Measurements from ENCODE around the gene ZNRD2.
A peak's percentile ranks its signal among the peaks of the same experiment; 100 is the strongest.

Gene ZNRD2

GRCh38 chr11:65538232-65538914 lies 31.9 kb upstream of the ZNRD2 start:
- no peak for DNase-seq

GRCh38 chr11:65538915-65539743 lies 31.1 kb upstream of the ZNRD2 start:
- no peak for DNase-seq

- peak in 2 of 5 experiments; percentile 37 to 73 for DNase-seq
Measured at GRCh38 chr11:65539744-65540289, 30.5 kb upstream of the ZNRD2 start.

- peak; percentile 79 to 88 (median 84) for DNase-seq
Measured at GRCh38 chr11:65540290-65541092, 29.8 kb upstream of the ZNRD2 start.

- DNase-seq, result no peak
Measured at GRCh38 chr11:65541093-65541982, 28.9 kb upstream of the ZNRD2 start.

GRCh38 chr11:65542738-65543390 lies 27.4 kb upstream of the ZNRD2 start:
- no peak for DNase-seq

GRCh38 chr11:65545853-65546216 lies 24.4 kb upstream of the ZNRD2 start:
- DNase-seq, result no peak

GRCh38 chr11:65546217-65546958 lies 23.9 kb upstream of the ZNRD2 start:
- peak; percentile 93 to 99 (median 97) for DNase-seq

- DNase-seq, result peak in 3 of 5 experiments; percentile 37 to 59 (median 39)
Measured at GRCh38 chr11:65547446-65548125, 22.7 kb upstream of the ZNRD2 start.

- DNase-seq, result no peak
Measured at GRCh38 chr11:65548395-65548794, 21.9 kb upstream of the ZNRD2 start.

GRCh38 chr11:65549096-65549495 lies 21.2 kb upstream of the ZNRD2 start:
- DNase-seq, result no peak

- peak; percentile 30 to 74 (median 50) for DNase-seq
Measured at GRCh38 chr11:65551572-65552387, 18.5 kb upstream of the ZNRD2 start.

- no peak for DNase-seq
Measured at GRCh38 chr11:65552388-65552951, 17.8 kb upstream of the ZNRD2 start.

GRCh38 chr11:65553301-65554001 lies 16.8 kb upstream of the ZNRD2 start:
- peak in 4 of 5 experiments; percentile 45 to 96 (median 68) for DNase-seq

- DNase-seq, result peak in 1 of 5 experiments; percentile 72
Measured at GRCh38 chr11:65554057-65554818, 16.0 kb upstream of the ZNRD2 start.

- no peak for DNase-seq
Measured at GRCh38 chr11:65554842-65555430, 15.3 kb upstream of the ZNRD2 start.

All from T-helper 2 cell (primary cell).